Small intestine (tissue), 7 donors: ENCODE data around the gene CAMK2B. TPM values are rescaled to one million over a fixed set of nuclear protein-coding genes. Genes with fewer than 3 reads are reported as not detected.

Experiments
- DNase-seq, 2 donors: peaks; one replicate each; pipeline versions ENCODE4 v3.0.0 to v3.0.0-alpha.2; 2013
- FAIRE-seq: peaks from 2 replicates; lab custom pipeline; 2012; peaks lifted over from hg19 to GRCh38; lab: Jason Lieb, UNC
- H3K27ac ChIP-seq, 3 donors: one replicate each; pipeline ENCODE4 v1.5.1; 2013; ENCODE audit warnings: low read length in 2 of 3, mild to moderate bottlenecking in 2 of 3, control low read depth in 1 of 3, inconsistent platforms in 1 of 3, low read depth in 1 of 3, moderate library complexity in 1 of 3
- H3K27me3 ChIP-seq, 3 donors: one replicate each; pipeline ENCODE4 v1.6.1; 2013; ENCODE audit warnings: low read length in 3 of 3, inconsistent platforms in 1 of 3; ENCODE audit not compliant: control insufficient read depth in 3 of 3, insufficient read depth in 3 of 3
- H3K36me3 ChIP-seq, 3 donors: one replicate each; pipeline ENCODE4 v1.6.1; 2013; ENCODE audit warnings: low read length in 3 of 3, inconsistent platforms in 1 of 3, low read depth in 1 of 3, mild to moderate bottlenecking in 1 of 3, moderate library complexity in 1 of 3; ENCODE audit not compliant: control insufficient read depth in 3 of 3, insufficient read depth in 2 of 3
- H3K4me1 ChIP-seq, 3 donors: one replicate each; pipeline ENCODE4 v1.6.1; 2013; ENCODE audit warnings: low read length in 2 of 3, inconsistent platforms in 1 of 3, low read depth in 1 of 3, mild to moderate bottlenecking in 1 of 3, moderate library complexity in 1 of 3; ENCODE audit not compliant: control insufficient read depth in 3 of 3, insufficient read depth in 2 of 3
- H3K4me3 ChIP-seq, 3 donors: one replicate each; pipeline ENCODE4 v1.5.1; 2013; ENCODE audit warnings: low read length in 3 of 3, control low read depth in 1 of 3, inconsistent platforms in 1 of 3, low read depth in 1 of 3, mild to moderate bottlenecking in 1 of 3, moderate library complexity in 1 of 3
- H3K9me3 ChIP-seq, 2 donors: one replicate each; pipeline ENCODE4 v1.6.1; 2013; ENCODE audit warnings: low read depth in 1 of 2, low read length in 1 of 2; ENCODE audit not compliant: control insufficient read depth in 2 of 2, insufficient read depth in 1 of 2
- WGBS, 3 donors: extraction: QIAGEN DNeasy Blood & Tissue Kit; methylation state at CpG; one replicate each; pipeline ENCODE4 v1.1.7; 2013; 5-methylcytosine and 5-hydroxymethylcytosine counted together
- polyA plus RNA-seq, 4 donors: library from polyadenylated mRNA; stranded (reverse) in 3 of 4; unstranded in 1 of 4; fragments of 200-250 nt in 3 of 4; fragments of 120-200 nt in 1 of 4; gene quantifications; one replicate each; pipeline versions ENCODE4 v1.2.1 to v1.2.3, GENCODE V29; 2013
- donor health status: healthy with polysubstance abuse.
- donor health status: control.
- donor health status: control.
- donor health status: Bipolar disorder and iron deficiency.
- donor health status: healthy.

The CAMK2B gene
- polyA plus RNA-seq, 4 donors: 1.3 to 1.8 (median 1.5) TPM

- no peaks in the 10 kb centered on the region for H3K27me3 ChIP-seq
- WGBS, 3 donors: 53 to 64% (median 63%) methylated on average over 4 of the region's 4 CpGs
- no peaks in the 10 kb centered on the region for H3K36me3 ChIP-seq
- H3K9me3 ChIP-seq: no peaks in the 10 kb centered on the region
- FAIRE-seq (no peak), DNase-seq (no peak)
- no peak overlapping the region for H3K27ac ChIP-seq
- no peak overlapping the region for H3K4me3 ChIP-seq
- H3K4me1 ChIP-seq: no peaks in the 10 kb centered on the region
Observed at GRCh38 chr7:44236333-44236728, 89.1 kb downstream of the CAMK2B start.

DNA sequence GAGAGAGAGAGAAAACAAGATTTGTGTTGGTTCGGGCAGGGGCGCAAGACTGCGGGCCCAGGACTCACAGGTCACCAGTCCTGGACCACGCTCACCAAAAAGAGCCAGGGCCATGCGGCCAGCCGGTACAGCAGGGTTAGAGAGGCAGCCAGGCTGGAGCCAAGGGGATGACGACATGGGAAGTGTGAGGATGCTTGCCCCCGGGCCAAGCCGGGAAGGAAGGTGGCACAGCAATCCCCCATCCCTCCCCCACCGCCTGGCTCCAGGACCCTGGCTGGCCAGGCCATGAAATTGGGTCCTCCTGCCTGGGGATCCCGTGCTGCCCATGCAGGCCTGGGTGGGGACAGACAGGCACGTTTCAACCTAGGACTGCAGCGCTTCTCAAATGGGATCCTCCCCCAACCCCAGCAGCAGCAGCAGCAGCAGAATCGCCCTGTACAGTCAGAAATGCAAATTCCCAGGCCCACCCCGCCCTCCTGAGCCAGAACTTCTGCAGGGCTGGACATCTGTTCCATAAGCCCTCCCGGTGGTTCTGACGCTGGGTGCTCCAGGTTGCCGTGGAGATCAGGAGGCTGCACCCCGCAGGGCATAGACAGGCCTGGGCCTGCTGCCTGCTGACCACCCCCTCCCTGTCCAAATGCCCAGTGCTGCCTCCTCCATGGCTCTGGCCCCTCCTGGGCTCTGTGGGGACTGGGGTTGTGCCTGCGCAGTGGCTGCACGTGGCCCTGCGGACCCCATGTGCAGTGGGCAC, 89.6 kb downstream of the CAMK2B start:
- no peak overlapping the region for H3K27ac ChIP-seq
- no peak for FAIRE-seq
- H3K27me3 ChIP-seq: no peaks in the 10 kb centered on the region
- 72 to 76% (median 75%) methylated on average over 21 to 22 of the region's 22 CpGs for WGBS, 3 donors
- no peaks in the 10 kb centered on the region for H3K36me3 ChIP-seq
- H3K4me3 ChIP-seq: no peak overlapping the region
- no peak for DNase-seq
- H3K4me1 ChIP-seq: no peaks in the 10 kb centered on the region
- H3K9me3 ChIP-seq: no peaks in the 10 kb centered on the region

GRCh38 chr7:44235066-44235465, 90.3 kb downstream of the CAMK2B start:
- Histone ChIP-seq H3K27me3 (no peaks in the 10 kb centered on the region), H3K4me1 (no peaks in the 10 kb centered on the region), H3K36me3 (no peaks in the 10 kb centered on the region), H3K4me3 (no peak overlapping the region), H3K27ac (no peak overlapping the region), H3K9me3 (no peaks in the 10 kb centered on the region)
- 69 to 87% (median 86%) methylated on average over 8 of the region's 8 CpGs for WGBS, 3 donors
- DNase-seq (no peak), FAIRE-seq (no peak)

- Histone ChIP-seq H3K9me3 (no peaks in the 10 kb centered on the region), H3K4me3 (no peak overlapping the region), H3K27ac (no peak overlapping the region), H3K4me1 (no peaks in the 10 kb centered on the region), H3K27me3 (no peaks in the 10 kb centered on the region), H3K36me3 (no peaks in the 10 kb centered on the region)
- DNase-seq: no peak
- no peak for FAIRE-seq
- 71 to 77% (median 76%) methylated on average over 20 to 22 of the region's 22 CpGs for WGBS, 3 donors
Observed at GRCh38 chr7:44232901-44233715, 92.3 kb downstream of the CAMK2B start.

DNA sequence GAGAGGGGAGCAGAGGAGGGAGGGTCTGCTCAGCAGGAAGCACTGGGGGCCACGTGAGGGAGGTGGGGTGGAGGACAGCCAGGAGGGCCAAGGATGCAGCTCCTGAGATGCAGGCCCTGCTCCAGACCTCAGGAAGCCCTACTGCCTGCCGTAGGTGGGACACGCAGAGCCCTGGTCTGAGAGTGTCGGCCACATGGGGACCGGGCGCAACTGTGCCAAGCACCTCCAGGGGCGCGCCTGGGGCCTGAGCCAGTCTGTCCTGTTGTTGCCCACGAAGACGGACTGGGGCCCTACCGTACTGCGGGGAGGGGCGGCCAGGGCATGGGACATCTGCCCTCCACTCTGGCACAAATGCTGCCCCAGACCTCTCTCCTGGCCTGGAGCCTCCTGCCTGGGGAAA, 93.0 kb downstream of the CAMK2B start:
- no peaks in the 10 kb centered on the region for H3K36me3 ChIP-seq
- WGBS, 3 donors: 81 to 85% (median 81%) methylated on average over 11 to 13 of the region's 13 CpGs
- no peaks in the 10 kb centered on the region for H3K4me1 ChIP-seq
- no peaks in the 10 kb centered on the region for H3K27me3 ChIP-seq
- no peaks in the 10 kb centered on the region for H3K9me3 ChIP-seq
- FAIRE-seq (no peak), DNase-seq (no peak)
- H3K4me3 ChIP-seq: no peak overlapping the region
- H3K27ac ChIP-seq: no peak overlapping the region

GRCh38 chr7:44231088-44231487, 94.3 kb downstream of the CAMK2B start:
- Histone ChIP-seq H3K4me1 (no peaks in the 10 kb centered on the region), H3K36me3 (no peaks in the 10 kb centered on the region), H3K27me3 (peaks cover 0 to 3% (median 0%) of the 10 kb centered on the region in 3 donors), H3K9me3 (no peaks in the 10 kb centered on the region), H3K4me3 (no peak overlapping the region), H3K27ac (no peak overlapping the region)
- FAIRE-seq (no peak), DNase-seq (no peak)
- WGBS, 3 donors: 78 to 88% (median 83%) methylated on average over 12 of the region's 12 CpGs

DNA sequence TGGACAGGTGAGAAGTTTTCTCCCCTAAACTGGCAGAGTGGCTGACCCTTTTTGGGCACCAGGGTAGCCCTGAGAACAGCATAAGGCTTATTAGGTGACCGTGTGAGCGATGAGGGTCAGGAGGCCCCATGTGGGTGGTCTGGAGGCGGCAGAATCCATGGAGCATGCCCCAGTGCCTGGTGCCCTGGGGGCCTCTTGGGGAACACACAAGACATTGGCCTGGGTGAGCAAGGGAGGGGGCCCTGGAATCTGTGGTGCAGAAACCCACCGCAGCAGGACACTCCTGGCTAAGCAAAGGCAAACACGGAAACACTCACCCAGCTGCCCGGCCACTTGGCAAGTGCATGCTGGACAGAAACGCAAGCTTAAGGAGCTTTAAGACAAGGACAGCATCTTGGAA, 95.1 kb downstream of the CAMK2B start:
- FAIRE-seq: no peak
- Histone ChIP-seq H3K4me1 (no peaks in the 10 kb centered on the region), H3K36me3 (no peaks in the 10 kb centered on the region), H3K4me3 (no peak overlapping the region), H3K27me3 (peaks cover under 1 to 8% (median 2%) of the 10 kb centered on the region in 3 donors), H3K27ac (no peak overlapping the region), H3K9me3 (no peaks in the 10 kb centered on the region)
- 88 to 93% (median 89%) methylated on average over 7 of the region's 7 CpGs for WGBS, 3 donors
- DNase-seq: no peak

DNA sequence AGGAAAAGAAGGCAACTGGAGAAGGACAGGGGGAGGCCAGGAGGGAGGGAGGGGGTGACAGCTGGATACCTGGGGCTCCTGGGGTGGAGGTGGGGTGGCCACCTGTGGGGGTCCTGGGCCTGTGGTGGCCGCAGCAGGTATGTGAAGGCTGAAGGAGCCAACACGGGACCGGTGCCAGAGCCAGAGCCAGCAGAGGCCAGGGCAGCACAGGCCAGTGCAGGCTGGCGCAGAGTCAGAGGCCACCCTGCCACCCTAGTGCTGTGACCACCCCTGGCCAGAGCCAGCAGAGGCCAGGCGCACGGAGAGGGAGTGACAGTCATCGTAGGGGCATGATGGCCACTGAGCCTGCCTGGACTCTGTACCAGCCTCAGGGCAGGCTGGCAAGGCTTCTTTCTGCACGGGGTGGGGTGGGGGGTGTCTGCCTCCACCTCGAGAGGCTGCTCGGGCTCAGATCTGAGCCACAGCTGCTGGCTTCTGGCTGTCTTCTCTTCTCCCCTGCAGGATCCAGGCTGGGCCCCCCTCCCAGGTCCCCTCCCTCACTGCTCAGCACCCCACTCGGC, 95.8 kb downstream of the CAMK2B start:
- Histone ChIP-seq H3K27me3 (peaks cover 2 to 8% (median 3%) of the 10 kb centered on the region in 3 donors), H3K4me1 (no peaks in the 10 kb centered on the region), H3K36me3 (no peaks in the 10 kb centered on the region), H3K27ac (no peak overlapping the region), H3K9me3 (no peaks in the 10 kb centered on the region), H3K4me3 (no peak overlapping the region)
- DNase-seq (no peak), FAIRE-seq (no peak)
- WGBS, 3 donors: 52 to 73% (median 65%) methylated on average over 9 to 11 of the region's 11 CpGs
